ENCODE results near the gene TNFAIP8L1. TPM values are rescaled to one million over a fixed set of nuclear protein-coding genes. Genes with fewer than 3 reads are reported as not detected.

TNFAIP8L1 gene
- total and polyA plus RNA-seq, 10 donors = 12.5 to 39.8 (median 27.1) TPM

DNA sequence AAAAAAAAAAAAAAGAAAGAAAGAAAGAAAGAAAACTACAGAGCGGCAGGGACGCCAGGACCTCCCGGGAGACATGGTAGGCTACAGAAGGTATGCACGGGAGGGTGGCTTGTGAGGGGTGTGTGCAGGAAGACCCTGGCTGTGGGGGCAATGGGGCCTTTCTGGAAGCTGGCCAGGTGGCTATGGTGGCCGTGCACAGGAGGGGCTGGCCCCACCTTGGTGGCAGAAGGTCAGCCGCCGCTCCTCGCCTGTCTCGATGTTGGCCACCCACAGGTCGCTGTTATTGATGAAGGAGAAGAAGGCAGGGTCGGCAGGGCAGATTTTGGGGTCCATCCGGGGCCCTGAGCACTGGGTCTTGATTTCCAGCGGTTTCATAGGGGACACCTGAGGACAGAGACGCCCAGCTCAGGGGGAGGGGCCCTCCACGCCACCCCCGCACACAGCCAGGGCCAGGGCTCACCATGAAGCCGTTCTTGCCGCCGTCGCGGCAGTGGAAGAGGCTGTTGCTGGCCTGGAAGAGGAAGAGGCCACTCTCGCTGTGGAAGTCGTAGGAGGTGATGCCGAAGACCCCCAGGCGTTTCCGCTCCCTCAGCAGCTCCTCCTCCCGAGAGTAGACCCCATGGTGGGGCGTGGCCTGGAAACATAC, 64.5 kb downstream of the TNFAIP8L1 start:
- H3K9me3 ChIP-seq = no peaks in the 10 kb centered on the region
- no peak overlapping the region for H3K4me3 ChIP-seq
- no peaks in the 10 kb centered on the region for H3K27me3 ChIP-seq (replicated peaks in 1 of 7)
- no peak for DNase-seq
- 91 to 97% (median 94%) methylated on average over 26 to 28 of the region's 28 CpGs for WGBS, 5 donors
- no peak overlapping the region for H3K27ac ChIP-seq
- peaks cover 5 to 13% (median 9%) of the 10 kb centered on the region in 6 donors for H3K4me1 ChIP-seq
- H3K36me3 ChIP-seq = peaks cover 0 to 99% (median 76%) of the 10 kb centered on the region in 6 donors
- intact Hi-C loops (cut with DNase I; ENCODE audit: low total_unique reads) = no loop called here
- no peak for TF ChIP-seq POLR2A (IDR thresholded peaks at IDR 0.05)
- TF ChIP-seq, protein P1, sequence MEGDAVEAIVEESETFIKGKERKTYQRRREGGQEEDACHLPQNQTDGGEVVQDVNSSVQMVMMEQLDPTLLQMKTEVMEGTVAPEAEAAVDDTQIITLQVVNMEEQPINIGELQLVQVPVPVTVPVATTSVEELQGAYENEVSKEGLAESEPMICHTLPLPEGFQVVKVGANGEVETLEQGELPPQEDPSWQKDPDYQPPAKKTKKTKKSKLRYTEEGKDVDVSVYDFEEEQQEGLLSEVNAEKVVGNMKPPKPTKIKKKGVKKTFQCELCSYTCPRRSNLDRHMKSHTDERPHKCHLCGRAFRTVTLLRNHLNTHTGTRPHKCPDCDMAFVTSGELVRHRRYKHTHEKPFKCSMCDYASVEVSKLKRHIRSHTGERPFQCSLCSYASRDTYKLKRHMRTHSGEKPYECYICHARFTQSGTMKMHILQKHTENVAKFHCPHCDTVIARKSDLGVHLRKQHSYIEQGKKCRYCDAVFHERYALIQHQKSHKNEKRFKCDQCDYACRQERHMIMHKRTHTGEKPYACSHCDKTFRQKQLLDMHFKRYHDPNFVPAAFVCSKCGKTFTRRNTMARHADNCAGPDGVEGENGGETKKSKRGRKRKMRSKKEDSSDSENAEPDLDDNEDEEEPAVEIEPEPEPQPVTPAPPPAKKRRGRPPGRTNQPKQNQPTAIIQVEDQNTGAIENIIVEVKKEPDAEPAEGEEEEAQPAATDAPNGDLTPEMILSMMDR (IDR thresholded peaks at IDR 0.05 in 8 of 11, conservative IDR thresholded peaks at IDR 0.05 in 3 of 11) = no peak
- TF ChIP-seq POLR2AphosphoS5 (IDR thresholded peaks at IDR 0.05) = peak in 2 of 3 donors; percentile 5 to 11

DNA sequence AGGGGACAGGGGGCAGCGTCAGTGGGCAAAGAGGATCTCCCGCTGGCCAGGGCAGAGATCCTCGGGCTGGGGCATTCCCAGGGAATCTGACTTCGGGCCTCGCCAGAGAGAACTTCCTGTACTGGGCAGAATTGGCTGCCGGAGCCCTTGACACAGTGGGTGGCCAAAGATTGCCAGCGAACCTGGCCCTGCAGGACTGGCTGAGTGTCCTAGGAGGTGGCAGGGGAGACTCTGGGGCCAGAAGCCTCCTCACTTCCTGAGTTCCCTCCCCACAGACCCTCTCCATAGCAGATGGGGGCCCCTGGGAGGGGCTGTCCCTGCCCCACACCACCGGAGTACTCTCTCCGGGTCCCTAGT, 65.0 kb downstream of the TNFAIP8L1 start:
- 80 to 91% (median 87%) methylated on average over 9 of the region's 9 CpGs for WGBS, 5 donors
- no peak overlapping the region for H3K27ac ChIP-seq
- DNase-seq = no peak

More for the DNA sequence above, 65.0 kb downstream of the TNFAIP8L1 start:
- Histone ChIP-seq H3K4me3 (no peak overlapping the region), H3K9me3 (no peaks in the 10 kb centered on the region), H3K27me3 (replicated peaks in 1 of 7) (no peaks in the 10 kb centered on the region), H3K4me1 (peaks cover 7 to 18% (median 12%) of the 10 kb centered on the region in 6 donors), H3K36me3 (peaks cover 0 to 99% (median 72%) of the 10 kb centered on the region in 6 donors)
- TF ChIP-seq, protein P1 (IDR thresholded peaks at IDR 0.05 in 8 of 11, conservative IDR thresholded peaks at IDR 0.05 in 3 of 11) = no peak
- no peak for TF ChIP-seq POLR2AphosphoS5 (IDR thresholded peaks at IDR 0.05)
- TF ChIP-seq POLR2A (IDR thresholded peaks at IDR 0.05) = no peak
- intact Hi-C loops (cut with DNase I; ENCODE audit: low total_unique reads) = no loop called here

Other genes with a start within 250 kb of the TNFAIP8L1 start
- gene SH3GL1, start 239.0 kb upstream of the TNFAIP8L1 start, total RNA-seq = 10 to 100 TPM; 37.2 to 77.4 (median 66.2) TPM
- 10 to 100 TPM; 26.1 to 44.0 (median 31.3) TPM for gene SH3GL1, start 239.0 kb upstream of the TNFAIP8L1 start, polyA plus RNA-seq
- 10 to 100 TPM in 5 of 7 donors, 1 to 10 TPM in 2; 9.4 to 17.9 (median 10.6) TPM for gene CHAF1A, start 236.9 kb upstream of the TNFAIP8L1 start, total RNA-seq
- gene CHAF1A, start 236.9 kb upstream of the TNFAIP8L1 start, polyA plus RNA-seq = 1 to 10 TPM; 3.8 to 7.4 (median 5.7) TPM
- 100 to 1,000 TPM in 2 of 7 donors, 10 to 100 TPM in 5; 72.3 to 132 (median 89.8) TPM for gene UBXN6, start 181.7 kb upstream of the TNFAIP8L1 start, total RNA-seq
- 100 to 1,000 TPM in 2 of 3 donors, 10 to 100 TPM in 1; 76.4 to 146 (median 123) TPM for gene UBXN6, start 181.7 kb upstream of the TNFAIP8L1 start, polyA plus RNA-seq
- gene HDGFL2, start 167.2 kb upstream of the TNFAIP8L1 start, total RNA-seq = 10 to 100 TPM; 23.2 to 39.7 (median 29.4) TPM
- gene HDGFL2, start 167.2 kb upstream of the TNFAIP8L1 start, polyA plus RNA-seq = 100 to 1,000 TPM in 1 of 3 donors, 10 to 100 TPM in 2; 25.3 to 136 (median 26.0) TPM
- 10 to 100 TPM in 1 of 7 donors, 1 to 10 TPM in 5, under 1 TPM in 1; 0.85 to 10.2 (median 4.5) TPM for gene PLIN4, start 121.0 kb upstream of the TNFAIP8L1 start, total RNA-seq
- 1 to 10 TPM in 1 of 3 donors, under 1 TPM in 2; 0.27 to 1.2 (median 0.52) TPM for gene PLIN4, start 121.0 kb upstream of the TNFAIP8L1 start, polyA plus RNA-seq
- 10 to 100 TPM in 4 of 7 donors, 1 to 10 TPM in 3; 2.4 to 18.4 (median 15.1) TPM for gene PLIN5, start 104.3 kb upstream of the TNFAIP8L1 start, total RNA-seq
- 1 to 10 TPM in 2 of 3 donors, under 1 TPM in 1; 0.82 to 2.2 (median 2.1) TPM for gene PLIN5, start 104.3 kb upstream of the TNFAIP8L1 start, polyA plus RNA-seq
- 10 to 100 TPM in 6 of 7 donors, 1 to 10 TPM in 1; 9.6 to 54.0 (median 15.8) TPM for gene LRG1, start 99.5 kb upstream of the TNFAIP8L1 start, total RNA-seq
- 1 to 10 TPM; 1.7 to 5.6 (median 2.3) TPM for gene LRG1, start 99.5 kb upstream of the TNFAIP8L1 start, polyA plus RNA-seq
- 10 to 100 TPM; 20.7 to 85.0 (median 55.6) TPM for gene SEMA6B, start 79.8 kb upstream of the TNFAIP8L1 start, total RNA-seq
- gene SEMA6B, start 79.8 kb upstream of the TNFAIP8L1 start, polyA plus RNA-seq = 10 to 100 TPM in 2 of 3 donors, 1 to 10 TPM in 1; 5.5 to 24.6 (median 11.2) TPM
- gene MYDGF, start 30.8 kb downstream of the TNFAIP8L1 start, total RNA-seq = 100 to 1,000 TPM in 1 of 7 donors, 10 to 100 TPM in 6; 39.7 to 100 (median 66.3) TPM
- gene MYDGF, start 30.8 kb downstream of the TNFAIP8L1 start, polyA plus RNA-seq = 10 to 100 TPM; 39.0 to 72.5 (median 62.6) TPM
- gene DPP9, start 84.3 kb downstream of the TNFAIP8L1 start, total RNA-seq = 10 to 100 TPM; 47.4 to 89.9 (median 69.7) TPM
- gene DPP9, start 84.3 kb downstream of the TNFAIP8L1 start, polyA plus RNA-seq = 10 to 100 TPM; 22.8 to 44.8 (median 28.8) TPM
- 10 to 100 TPM; 10.3 to 18.2 (median 13.8) TPM for gene FEM1A, start 152.2 kb downstream of the TNFAIP8L1 start, total RNA-seq
- 1 to 10 TPM; 2.5 to 5.4 (median 3.3) TPM for gene FEM1A, start 152.2 kb downstream of the TNFAIP8L1 start, polyA plus RNA-seq
- gene TICAM1, start 192.2 kb downstream of the TNFAIP8L1 start, total RNA-seq = 10 to 100 TPM; 10.2 to 21.0 (median 14.7) TPM
- 10 to 100 TPM in 1 of 3 donors, 1 to 10 TPM in 2; 4.4 to 12.5 (median 4.6) TPM for gene TICAM1, start 192.2 kb downstream of the TNFAIP8L1 start, polyA plus RNA-seq
- gene PLIN3, start 228.2 kb downstream of the TNFAIP8L1 start, total RNA-seq = 10 to 100 TPM; 26.7 to 63.5 (median 46.9) TPM
- 10 to 100 TPM; 28.0 to 40.0 (median 29.3) TPM for gene PLIN3, start 228.2 kb downstream of the TNFAIP8L1 start, polyA plus RNA-seq

Measured in spleen (tissue), 11 donors.